GM18511 (cell line): ENCODE measurements around the gene KIZ.
"Not testable (repeated sequence)": the region's sequence is repeated elsewhere in the genome, so short reads cannot be mapped to it uniquely, and the experiment has no call there.

ENCODE experiments used
- ATAC-seq: cut with Tn5 transposase; IDR thresholded peaks from one replicate; pipeline ENCODE4 v1.9.1; 2021; ENCODE audit warnings: mild to moderate bottlenecking, moderate library complexity; ENCODE audit not compliant: unreplicated experiment

Gene KIZ

GRCh38 chr20:21225215-21225947 lies 99.5 kb downstream of the KIZ start:
- ATAC-seq = no peak

GRCh38 chr20:21228511-21228910 lies 102.6 kb downstream of the KIZ start:
- ATAC-seq = peak; percentile 95

GRCh38 chr20:21229163-21229562 lies 103.3 kb downstream of the KIZ start:
- no peak for ATAC-seq

GRCh38 chr20:21230220-21230619 lies 104.3 kb downstream of the KIZ start:
- ATAC-seq = no peak

GRCh38 chr20:21230686-21231085 lies 104.8 kb downstream of the KIZ start:
- ATAC-seq = no peak

GRCh38 chr20:21232546-21233280 lies 106.8 kb downstream of the KIZ start:
- no peak for ATAC-seq

- ATAC-seq = no peak
Measured at GRCh38 chr20:21234324-21234723, 108.4 kb downstream of the KIZ start.

GRCh38 chr20:21234806-21235483 lies 109.1 kb downstream of the KIZ start:
- ATAC-seq = no peak

GRCh38 chr20:21235484-21236445 lies 109.9 kb downstream of the KIZ start:
- ATAC-seq = peak; percentile 81

- ATAC-seq = no peak
Measured at GRCh38 chr20:21237956-21238799, 112.3 kb downstream of the KIZ start.

- no peak for ATAC-seq
Measured at GRCh38 chr20:21238818-21239536, 113.1 kb downstream of the KIZ start.

GRCh38 chr20:21240394-21240793 lies 114.5 kb downstream of the KIZ start:
- ATAC-seq = no peak

- ATAC-seq = no peak
Measured at GRCh38 chr20:21241406-21241805, 115.5 kb downstream of the KIZ start.

- ATAC-seq = no peak
Measured at GRCh38 chr20:21243811-21244210, 117.9 kb downstream of the KIZ start.

- no peak for ATAC-seq
Measured at GRCh38 chr20:21244808-21245207, 118.9 kb downstream of the KIZ start.

GRCh38 chr20:21246161-21246560 lies 120.3 kb downstream of the KIZ start:
- ATAC-seq = no peak

- ATAC-seq = not testable (repeated sequence)
Measured at GRCh38 chr20:21247603-21248095, 121.8 kb downstream of the KIZ start.

GRCh38 chr20:21251278-21251677 lies 125.4 kb downstream of the KIZ start:
- no peak for ATAC-seq

- ATAC-seq = no peak
Measured at GRCh38 chr20:21257192-21257591, 131.3 kb downstream of the KIZ start.
